ENCODE measurements around the gene CLN6.
"Not testable (repeated sequence)": the region's sequence is repeated elsewhere in the genome, so short reads cannot be mapped to it uniquely, and the experiment has no call there.

The CLN6 gene

DNA sequence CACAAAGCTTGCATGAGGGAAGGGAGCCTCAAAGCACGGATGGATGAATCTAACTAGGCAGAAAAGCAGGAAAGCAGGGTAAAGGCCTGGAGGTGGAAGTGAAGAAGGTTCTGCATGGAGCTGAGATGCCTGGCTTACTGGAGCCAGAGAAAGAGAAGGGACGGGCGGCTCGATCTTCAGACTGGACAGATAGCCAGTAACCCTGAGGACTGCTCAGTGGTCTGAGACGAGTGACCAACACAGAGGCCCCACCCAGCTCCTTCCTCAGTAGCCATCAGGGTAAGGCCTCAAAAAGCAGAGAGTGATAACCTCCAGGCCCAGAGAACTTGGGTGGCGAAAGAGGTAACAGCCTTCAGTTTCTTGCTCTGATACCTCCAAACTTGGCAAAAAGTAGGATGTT lies 6.4 kb downstream of the CLN6 start:
- DNase-seq (ENCODE audit: low read depth, low spot score) = no peak

DNA sequence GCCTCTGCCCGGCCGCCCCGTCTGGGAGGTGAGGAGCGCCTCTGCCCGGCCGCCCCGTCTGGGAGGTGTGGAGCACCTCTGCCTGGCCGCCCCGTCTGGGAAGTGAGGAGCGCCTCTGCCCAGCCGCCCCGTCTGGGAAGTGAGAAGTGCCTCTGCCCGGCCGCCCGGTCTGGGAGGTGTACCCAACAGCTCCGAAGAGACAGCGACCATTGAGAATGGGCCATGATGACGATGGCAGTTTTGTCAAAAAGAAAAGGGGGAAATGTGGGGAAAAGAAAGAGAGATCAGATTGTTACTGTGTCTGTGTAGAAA lies 7.1 kb downstream of the CLN6 start:
- DNase-seq (ENCODE audit: low read depth, low spot score) = not testable (repeated sequence)

DNA sequence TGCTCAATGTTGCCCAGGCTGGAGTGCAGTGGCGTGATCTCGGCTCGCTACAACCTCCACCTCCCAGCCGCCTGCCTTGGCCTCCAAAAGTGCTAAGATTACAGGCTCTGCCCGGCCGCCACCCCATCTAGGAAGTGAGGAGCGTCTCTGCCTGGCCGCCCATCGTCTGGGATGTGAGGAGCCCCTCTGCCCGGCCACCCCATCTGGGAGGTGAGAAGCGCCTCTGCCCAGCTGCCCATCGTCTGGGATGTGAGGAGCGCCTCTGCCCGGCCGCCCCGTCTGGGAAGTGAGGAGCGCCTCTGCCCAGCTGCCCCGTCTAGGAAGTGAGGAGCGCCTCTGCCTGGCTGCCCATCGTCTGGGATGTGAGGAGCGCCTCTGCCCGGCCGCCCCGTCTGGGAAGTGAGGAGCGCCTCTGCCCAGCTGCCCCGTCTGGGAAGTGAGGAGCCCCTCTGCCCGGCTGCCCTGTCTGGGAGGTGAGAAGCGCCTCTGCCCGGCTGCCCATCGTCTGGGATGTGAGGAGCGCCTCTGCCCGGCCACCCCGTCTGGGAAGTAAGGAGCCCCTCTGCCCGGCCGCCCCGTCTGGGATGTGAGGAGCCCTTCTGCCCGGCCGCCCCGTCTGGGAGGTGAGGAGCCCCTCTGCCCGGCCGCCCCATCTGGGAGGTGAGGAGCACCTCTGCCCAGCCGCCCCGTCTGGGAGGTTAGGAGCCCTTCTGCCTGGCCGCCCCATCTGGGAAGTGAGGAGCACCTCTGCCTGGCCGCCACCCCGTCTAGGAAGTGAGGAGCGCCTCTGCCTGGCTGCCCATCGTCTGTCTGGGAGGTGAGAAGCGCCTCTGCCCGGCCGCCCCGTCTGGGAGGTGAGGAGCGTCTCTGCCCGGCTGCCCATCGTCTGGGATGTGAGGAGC lies 7.7 kb downstream of the CLN6 start:
- DNase-seq (ENCODE audit: low read depth, low spot score) = not testable (repeated sequence)

DNA sequence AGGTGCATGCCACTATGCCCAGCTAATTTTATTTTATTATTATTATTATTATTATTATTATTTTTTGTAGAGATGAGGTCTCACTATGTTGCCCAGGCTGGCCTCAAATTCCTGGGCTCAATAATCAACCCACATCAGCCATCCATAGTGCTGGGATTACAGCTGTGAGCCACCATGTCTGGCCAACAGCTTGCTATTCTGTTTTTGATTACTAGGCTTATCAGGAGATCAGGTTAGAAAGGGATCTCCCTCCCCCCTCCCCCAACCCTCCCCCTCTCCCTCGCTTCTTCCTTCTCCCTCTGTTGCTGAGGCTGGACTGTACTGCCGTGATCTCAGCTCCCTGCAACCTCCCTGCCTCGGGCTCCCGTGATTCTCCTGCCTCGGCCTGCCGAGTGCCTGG lies 8.6 kb downstream of the CLN6 start:
- no peak for DNase-seq (ENCODE audit: low read depth, low spot score)

DNA sequence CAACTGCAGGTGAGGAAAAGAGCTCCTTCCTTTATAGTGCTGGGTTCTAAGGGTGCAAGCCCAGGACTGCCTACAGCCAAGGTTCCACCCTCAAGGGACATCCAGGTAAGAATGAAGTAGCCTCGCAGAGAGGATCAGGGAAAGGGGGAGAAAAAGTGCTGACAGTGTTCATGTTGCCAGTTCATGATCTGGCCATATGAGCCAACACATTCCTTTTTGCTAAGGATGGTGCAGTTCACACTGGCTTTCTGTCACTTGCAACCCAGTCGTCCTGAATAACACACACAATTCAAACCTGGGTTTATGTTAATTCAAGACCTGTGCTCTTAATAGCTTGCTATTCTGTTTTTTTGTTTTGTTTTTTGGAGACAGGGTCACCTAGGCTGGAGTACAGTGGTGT lies 9.0 kb downstream of the CLN6 start:
- no peak for DNase-seq (ENCODE audit: low read depth, low spot score)

DNA sequence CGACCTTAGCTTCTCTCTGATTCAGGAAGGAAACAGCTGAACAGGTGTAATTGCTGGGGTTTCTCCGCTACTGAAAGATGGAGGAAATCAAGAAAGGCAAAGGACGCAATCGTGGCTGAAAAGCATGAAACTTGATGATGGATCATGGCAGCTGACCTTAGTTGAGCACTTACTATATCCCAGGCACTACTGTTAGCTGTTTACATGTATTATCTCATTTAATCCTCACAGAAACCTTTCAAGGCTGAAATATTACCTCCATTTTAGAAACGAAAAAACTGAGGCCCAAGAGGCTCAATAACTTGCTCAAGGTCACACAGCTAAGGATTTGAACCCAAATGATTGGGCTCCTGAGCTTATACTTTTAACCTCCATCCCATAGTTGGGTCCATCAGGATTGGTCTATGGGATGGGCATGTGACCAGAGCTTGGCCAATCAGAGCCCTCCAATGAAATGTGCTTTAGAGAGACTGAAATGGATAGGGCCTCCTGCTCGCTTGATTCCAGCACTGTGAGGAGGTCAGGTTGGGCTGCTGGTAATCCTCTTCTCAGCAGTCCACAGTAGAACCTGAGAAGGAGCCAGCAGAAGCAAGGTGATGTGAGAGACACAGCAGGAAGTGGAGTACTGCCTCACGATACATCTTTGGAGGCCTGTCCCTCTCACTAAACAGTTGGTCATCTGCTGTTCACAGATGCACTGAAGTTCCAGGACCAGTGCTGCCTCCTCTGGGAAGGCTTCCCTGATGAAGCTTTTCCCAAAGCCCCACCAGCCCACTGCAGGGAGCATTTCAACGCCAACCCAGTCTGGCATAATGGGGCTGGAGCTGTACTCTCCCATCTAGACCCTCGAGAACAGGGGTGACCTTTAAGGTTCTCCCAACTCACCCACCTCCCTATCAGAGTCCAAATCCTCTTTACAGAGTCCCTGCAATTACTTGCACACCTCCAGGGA lies 10.4 kb downstream of the CLN6 start:
- no peak for DNase-seq (ENCODE audit: low read depth, low spot score)

DNA sequence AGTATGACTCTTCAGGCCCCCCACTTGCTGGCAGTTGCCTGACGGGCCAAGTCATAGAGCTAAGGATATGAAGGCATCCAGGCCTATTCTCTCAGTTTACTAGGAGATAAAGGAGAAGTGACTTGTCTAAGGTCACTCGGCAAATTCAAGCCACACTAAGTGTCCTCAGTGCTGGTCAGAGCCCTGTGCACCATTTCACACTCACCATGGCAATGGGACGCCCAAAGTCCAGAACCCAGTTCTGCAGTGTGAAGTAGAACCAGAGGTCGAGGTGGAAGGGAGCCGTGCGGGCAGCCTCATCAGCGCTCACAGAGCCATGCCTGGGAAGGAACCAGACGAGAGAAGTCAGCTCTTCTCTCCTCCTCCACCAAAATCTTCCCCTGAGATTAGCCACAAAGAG lies 11.2 kb downstream of the CLN6 start:
- no peak for DNase-seq (ENCODE audit: low read depth, low spot score)

DNA sequence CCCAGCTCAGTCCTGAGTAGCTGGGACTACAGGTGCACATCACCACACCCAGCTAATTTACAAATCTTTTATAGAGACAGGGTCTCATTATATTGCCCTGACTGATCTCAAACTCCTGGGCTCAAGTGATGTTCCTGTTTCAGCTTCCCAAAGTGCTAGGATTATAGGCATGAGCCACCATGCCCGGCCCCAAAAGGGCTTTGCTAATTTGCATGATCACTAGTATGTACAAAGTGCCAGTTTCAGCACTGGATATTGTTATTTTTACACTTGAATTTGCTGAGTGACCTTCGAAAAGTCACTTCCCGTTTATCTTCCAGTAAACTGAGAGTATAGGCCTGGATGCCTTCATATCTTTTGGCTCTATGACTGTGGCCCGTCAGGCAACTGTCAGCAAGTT lies 12.2 kb downstream of the CLN6 start:
- DNase-seq (ENCODE audit: low read depth, low spot score) = no peak

DNA sequence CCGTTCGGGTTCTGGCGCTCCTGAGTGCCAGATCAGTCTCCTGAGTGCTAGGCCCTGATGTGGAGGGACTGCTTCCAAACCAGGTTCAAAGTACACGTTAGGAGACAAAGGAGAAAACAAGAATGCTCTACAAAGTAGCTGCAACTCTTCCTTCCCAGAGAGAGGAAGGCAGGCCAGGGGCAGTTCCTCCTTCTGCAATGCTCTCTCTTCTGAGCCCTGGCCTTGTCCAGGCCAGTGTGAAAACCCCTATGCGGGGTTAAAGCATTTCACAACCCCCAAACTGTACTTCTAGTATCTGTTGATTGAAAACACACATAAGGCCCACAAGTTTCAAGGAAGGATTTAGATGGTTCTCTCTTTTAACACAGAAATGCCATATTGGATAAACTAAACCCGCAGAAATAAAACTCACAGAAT lies 14.7 kb downstream of the CLN6 start:
- DNase-seq (ENCODE audit: low read depth, low spot score) = no peak

DNA sequence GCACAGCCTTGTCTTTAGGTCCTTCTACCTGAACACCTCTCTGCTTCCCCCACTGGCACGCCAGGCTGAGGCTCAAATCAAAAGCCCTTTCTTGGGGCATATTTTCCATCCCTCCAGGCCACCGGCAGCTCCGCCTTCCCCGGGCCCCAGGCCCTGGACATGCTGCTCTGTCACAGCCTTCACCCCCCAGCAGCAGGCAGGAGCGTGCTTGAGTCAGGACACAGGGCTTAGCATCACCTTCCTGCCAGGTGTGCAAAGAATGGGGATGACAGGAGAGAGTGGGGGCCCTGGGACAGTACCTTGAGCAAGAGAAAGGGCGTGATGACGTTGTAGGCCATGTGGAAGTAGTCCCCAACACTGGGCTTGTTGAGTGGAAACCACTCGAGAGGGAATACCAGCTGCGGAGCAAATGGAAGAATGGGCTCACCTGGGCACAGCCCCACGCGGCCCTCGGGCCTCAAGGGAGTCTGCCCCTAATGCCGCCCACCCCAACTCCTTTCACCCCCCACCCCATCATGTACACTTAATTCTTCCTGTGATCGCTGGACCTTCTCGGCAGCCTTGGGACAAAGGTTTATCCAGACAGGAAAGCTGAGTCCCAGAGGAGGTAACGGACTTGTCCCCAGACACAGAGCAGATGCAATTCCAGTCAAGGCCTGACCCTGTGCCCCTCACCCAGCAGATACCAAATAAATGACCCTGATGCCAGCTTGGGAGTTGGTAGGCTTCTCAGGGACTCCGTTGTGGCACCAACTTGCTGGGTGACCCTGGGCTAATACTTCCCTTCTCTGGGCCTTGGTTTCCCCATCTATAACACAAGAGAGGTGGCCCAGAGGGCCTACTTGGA lies 15.3 kb downstream of the CLN6 start:
- DNase-seq (ENCODE audit: low read depth, low spot score) = no peak

DNA sequence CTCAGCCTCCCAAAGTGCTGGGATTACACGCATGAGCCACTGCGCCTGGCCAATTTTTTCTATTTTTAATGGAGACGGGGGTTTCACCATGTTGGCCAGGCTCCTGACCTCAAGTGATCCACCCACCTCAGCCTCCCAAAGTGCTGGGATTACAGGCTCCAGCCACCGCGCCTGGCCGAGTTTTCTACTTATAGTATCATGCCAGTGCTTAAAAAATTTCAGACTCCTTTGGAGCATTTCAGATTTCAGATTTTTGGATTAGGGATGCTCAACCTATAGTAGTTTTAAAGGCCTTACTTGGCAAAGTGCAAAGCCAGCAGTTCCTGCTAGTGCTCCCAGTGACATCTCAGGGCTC lies 16.1 kb downstream of the CLN6 start:
- not testable (repeated sequence) for DNase-seq (ENCODE audit: low read depth, low spot score)

DNA sequence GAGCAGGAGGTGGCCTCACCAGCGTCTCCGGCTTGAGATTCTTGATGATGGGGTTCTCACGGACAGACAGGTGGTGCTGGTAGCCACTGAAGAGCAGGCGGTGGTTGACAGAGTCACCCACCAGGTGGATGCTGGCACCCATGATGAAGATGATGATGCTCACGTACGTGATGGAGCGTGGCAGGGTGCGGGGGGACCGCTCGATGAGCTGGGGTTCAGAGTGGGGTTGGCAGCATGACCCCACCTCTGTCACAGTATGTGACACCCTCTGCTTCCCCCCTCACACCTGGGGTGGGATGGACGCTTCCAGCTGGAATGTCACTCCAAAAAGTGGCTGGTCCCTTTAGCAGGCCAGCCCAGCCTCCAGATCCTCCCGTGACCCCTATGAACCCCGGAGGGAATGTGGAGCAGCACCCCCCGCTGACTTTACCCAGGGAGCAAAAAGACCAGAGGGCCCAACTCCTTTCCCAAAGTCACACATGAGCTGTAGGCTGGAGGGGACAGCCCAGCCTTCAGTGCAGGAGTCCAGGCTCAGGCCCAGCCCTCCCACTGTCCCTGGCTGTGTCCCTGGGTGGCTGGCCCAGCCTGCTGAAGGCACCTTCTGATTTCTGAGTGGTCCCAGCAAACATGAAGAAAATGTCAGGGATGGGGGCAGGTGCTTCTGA lies 17.7 kb downstream of the CLN6 start:
- no peak for DNase-seq (ENCODE audit: low read depth, low spot score)

DNA sequence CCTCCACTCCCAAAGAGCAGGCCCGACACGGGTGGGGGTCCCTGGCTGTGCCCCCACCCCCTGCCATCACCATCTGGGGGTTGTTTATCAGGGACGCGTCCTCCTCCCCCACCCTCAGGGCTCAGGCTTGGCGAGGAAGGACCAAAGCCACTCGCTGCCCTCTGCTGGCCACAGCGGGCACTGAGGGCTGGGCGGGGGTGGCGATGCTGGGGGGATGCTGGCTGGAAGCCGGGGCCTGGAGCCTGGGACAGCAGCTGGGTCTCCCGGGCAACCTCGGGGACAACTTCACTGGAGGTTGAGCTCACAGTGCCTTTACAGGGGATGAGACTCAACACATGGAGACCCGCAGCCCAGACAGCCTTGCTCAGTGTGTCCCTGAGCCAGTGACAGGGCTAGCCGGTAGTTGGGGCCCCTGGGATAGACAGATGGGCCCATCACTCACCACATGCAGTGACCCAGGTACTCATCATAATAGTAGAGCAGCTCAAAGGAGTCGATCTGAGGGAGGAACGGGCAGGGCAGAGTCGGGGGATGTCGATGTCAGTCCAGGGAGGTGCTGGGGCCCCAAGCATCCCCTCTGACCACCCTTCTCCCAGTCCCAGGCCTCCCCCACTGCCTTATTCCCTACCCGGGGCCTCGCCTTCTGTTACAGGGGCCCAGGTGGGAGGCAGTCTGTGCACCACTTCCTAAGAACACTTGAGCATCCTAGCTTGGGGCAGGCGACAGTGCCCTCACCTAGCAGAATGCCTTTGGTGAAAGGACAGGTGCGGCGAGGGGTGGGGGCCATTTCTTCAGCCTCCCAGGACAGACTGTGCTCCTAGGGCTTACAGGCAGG lies 18.5 kb downstream of the CLN6 start:
- no peak for DNase-seq (ENCODE audit: low read depth, low spot score)

DNA sequence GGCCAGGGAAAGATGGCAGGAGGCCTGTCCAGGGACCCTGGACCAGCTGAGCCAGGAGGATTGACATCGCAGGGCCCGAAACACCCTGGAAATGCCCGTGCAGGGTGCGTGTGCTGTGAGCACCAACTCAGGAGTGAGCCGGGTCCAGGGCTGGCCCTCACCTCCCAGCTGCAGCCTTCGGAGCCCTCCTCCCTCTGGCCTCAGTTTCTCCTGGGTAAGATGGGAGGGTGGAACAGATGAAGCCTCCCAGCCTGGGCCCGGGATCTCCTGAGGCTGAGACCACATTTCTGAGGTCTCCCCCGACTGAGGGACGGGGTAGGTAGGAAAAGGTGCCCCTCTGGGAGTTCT lies 19.1 kb downstream of the CLN6 start:
- no peak for DNase-seq (ENCODE audit: low read depth, low spot score)

DNA sequence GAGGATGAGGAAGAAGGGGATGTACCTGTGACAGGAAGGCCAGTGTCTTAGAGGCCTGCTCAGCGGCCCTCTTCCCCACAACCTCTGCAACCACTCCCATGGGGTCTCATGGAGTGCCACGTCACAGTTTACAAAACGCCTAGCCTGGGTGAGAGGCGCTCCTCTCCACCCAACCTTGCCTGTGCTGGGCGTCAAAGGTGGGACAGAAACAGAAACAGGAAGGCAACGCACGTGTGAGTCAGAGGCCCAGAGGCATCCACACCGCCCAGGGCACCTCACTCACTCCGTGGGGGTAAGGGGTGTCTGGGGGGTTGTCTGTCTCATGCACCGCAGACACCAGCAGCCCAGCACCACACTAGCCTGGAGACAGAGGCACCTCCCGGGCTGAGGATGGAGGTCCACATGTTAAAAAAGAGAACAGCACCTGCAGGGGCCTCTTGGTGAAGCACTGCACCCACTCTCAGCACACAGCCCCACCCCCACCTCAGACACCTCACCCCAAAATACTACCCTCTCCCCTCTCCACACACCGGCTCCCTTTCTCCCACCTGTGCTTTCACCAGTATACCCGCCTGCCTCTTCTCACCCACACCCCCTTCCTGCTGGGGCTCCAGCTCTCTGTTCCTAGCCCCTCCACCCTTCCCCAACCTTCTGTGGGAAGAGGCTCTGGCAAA lies 19.7 kb downstream of the CLN6 start:
- no peak for DNase-seq (ENCODE audit: low read depth, low spot score)

DNA sequence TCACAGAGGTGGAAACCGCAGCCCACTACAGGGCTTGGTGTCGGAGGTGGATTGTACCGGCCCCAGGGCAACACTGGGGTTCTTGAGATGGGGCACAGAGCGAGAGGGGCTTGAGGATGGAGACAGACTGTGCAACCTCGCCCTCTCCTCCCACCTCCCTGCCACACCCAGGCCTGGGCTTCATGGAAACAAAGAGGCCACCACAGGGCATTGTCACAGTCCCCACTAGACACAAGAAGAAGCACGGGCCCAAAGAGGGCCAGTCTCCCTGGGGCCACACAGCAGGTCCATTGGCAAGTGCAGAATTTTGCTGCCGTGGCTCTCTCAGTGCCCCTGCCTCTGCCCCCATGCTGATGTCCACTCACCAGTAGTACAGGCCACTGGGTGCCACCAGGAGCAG lies 20.3 kb downstream of the CLN6 start:
- DNase-seq (ENCODE audit: low read depth, low spot score) = no peak

DNA sequence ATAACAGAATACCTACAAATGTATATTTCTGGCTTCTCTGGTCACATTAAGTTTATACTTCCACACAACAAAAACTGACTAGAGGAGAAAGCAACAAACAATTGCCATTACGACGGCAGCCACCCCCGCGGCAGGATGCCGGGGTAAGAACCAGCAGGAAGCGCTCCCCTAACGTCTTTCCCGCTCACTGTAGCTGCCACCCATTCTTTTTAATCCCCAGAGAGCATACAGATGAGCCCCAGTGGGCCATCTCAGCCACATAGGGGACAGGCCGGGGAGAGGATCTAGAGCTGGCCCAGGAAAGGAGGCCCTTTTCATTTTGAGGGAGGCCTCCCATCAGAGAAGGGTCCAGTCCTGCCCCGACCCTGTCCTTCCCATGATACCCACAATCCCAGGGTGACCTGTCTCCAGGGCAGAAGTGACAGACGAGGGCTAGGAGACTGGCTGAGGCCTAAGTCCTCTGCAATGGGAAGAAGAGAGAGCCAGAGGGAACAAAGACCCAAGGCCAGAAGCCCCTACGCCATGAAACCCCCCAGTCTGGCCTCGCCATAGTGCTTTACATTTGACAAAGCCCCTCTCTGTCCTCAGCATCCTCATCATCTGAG lies 20.8 kb downstream of the CLN6 start:
- no peak for DNase-seq (ENCODE audit: low read depth, low spot score)

DNA sequence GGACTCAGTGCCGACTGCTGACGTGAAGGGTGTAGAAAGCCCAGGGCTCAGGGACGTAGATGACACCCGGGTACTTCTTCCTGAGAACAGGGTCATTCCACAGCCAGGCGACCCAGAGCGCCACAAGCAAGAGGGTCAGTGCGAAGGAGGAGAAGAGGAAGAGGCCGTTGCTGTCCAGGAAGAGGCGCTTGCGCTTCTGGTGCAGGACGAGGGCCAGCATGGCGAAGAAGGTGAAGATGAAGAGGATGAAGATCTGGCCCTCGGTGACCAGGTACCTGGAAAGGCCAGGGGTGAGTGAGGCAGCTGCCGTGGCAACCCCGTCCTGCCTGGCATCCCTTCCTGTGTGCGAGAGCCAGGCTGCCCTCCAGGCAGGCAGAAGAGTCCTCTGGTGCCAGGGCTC lies 21.4 kb downstream of the CLN6 start:
- DNase-seq (ENCODE audit: low read depth, low spot score) = no peak

DNA sequence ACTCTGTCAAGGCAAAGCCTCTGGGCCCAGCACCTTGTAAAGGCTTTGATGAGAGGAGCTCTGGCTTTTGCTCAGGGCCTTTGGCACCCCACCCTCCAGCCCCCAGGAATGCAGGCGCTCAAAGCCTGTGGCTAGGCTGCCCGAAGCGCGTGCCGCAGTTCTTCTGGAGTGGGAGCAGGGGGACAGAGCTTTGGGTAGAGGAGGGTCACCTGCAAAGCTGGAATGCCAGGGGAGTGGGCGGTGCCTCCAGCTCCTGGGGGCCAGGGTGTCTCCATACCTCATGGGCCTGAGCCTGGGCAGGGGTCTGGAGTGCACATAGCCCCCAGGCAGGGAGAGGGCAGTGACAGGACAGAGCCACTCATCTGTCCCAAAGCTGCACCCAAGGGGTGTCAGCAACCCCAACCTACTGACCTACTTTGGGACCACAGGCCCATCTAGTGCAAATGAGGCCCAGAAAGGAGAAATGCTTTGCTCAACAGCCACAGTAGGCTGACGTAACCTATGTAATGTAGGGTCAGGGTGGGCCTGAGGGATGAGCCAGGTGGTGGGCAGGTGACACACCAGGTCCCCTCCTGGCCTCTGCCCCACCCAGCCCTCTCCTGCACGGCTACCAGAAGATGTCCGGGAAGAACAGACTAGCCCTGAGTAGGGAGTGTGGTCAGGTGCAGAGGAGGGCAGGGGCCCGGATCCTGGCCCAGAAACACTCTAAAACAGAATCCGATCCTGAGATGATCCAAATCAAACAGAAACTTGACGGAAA lies 22.2 kb downstream of the CLN6 start:
- no peak for DNase-seq (ENCODE audit: low read depth, low spot score)

Data from smooth muscle cell of the brain vasculature (primary cell).